HG02588 (cell line): ENCODE data around the gene XAGE1A.
"Not testable (repeated sequence)": the region's sequence is repeated elsewhere in the genome, so short reads cannot be mapped to it uniquely, and the experiment has no call there.

ENCODE experiments used
- ATAC-seq: cut with Tn5 transposase; IDR thresholded peaks from one replicate; pipeline ENCODE4 v1.9.1; 2021; ENCODE audit warnings: mild to moderate bottlenecking, moderate library complexity; ENCODE audit not compliant: unreplicated experiment

XAGE1A gene

GRCh38 chrX:52495545-52496418 lies at the start of gene XAGE1A:
Gene XAGE1A, plus strand, starts transcription at chrX:52495808. Its CDS starts 1,554 bp downstream, at chrX:52497362.
- ATAC-seq: not testable (repeated sequence)

- not testable (repeated sequence) for ATAC-seq
Measured at GRCh38 chrX:52452031-52452430, 43.6 kb upstream of the XAGE1A start.

- not testable (repeated sequence) for ATAC-seq
Measured at GRCh38 chrX:52471301-52471700, 24.3 kb upstream of the XAGE1A start.

GRCh38 chrX:52496419-52496772 lies 788 bp downstream of the XAGE1A start:
- ATAC-seq: not testable (repeated sequence)

GRCh38 chrX:52501362-52501761 lies 5.8 kb downstream of the XAGE1A start:
- ATAC-seq: not testable (repeated sequence)

- no peak for ATAC-seq
Measured at GRCh38 chrX:52504551-52504950, 8.9 kb downstream of the XAGE1A start.

GRCh38 chrX:52507331-52507730 lies 11.7 kb downstream of the XAGE1A start:
- no peak for ATAC-seq

- ATAC-seq: no peak
Measured at GRCh38 chrX:52509916-52510315, 14.3 kb downstream of the XAGE1A start.

- not testable (repeated sequence) for ATAC-seq
Measured at GRCh38 chrX:52511126-52511525, 15.5 kb downstream of the XAGE1A start.

- not testable (repeated sequence) for ATAC-seq
Measured at GRCh38 chrX:52516110-52516986, 20.7 kb downstream of the XAGE1A start.

GRCh38 chrX:52516987-52517325 lies 21.3 kb downstream of the XAGE1A start, which contains the start of gene XAGE1B:
Gene XAGE1B, minus strand, starts transcription at chrX:52517063. Its CDS starts 1,536 bp downstream, at chrX:52515527.
- ATAC-seq: not testable (repeated sequence)

- ATAC-seq: not testable (repeated sequence)
Measured at GRCh38 chrX:52541051-52541450, 45.4 kb downstream of the XAGE1A start.

- ATAC-seq: no peak
Measured at GRCh38 chrX:52542311-52542710, 46.7 kb downstream of the XAGE1A start.

GRCh38 chrX:52544147-52544840 lies 48.7 kb downstream of the XAGE1A start:
- ATAC-seq: no peak

- ATAC-seq: not testable (repeated sequence)
Measured at GRCh38 chrX:52548769-52549168, 53.2 kb downstream of the XAGE1A start.
